Epidermal melanocyte (primary cell): ENCODE results near the gene EMP1.

Experiments
- DNase-seq: peaks from one replicate; pipeline ENCODE4 v3.0.0; 2011; ENCODE audit warnings: low spot score; ENCODE audit not compliant: insufficient read length

The EMP1 gene

GRCh38 chr12:13195785-13196129 lies 769 bp upstream of the EMP1 start:
- DNase-seq = no peak

GRCh38 chr12:13197032-13197431 lies 506 bp downstream of the EMP1 start:
- DNase-seq = no peak

GRCh38 chr12:13197526-13198143 lies 1.1 kb downstream of the EMP1 start:
- no peak for DNase-seq

- DNase-seq = no peak
These were observed 1.7 kb downstream of the EMP1 start for GRCh38 chr12:13198241-13198640.

- no peak for DNase-seq
These were observed 2.4 kb downstream of the EMP1 start for GRCh38 chr12:13198876-13199275.

- DNase-seq = no peak
These were observed 3.1 kb downstream of the EMP1 start for GRCh38 chr12:13199592-13199991.

- DNase-seq = no peak
These were observed 4.3 kb downstream of the EMP1 start for GRCh38 chr12:13200841-13201240.

- DNase-seq = no peak
These were observed 6.8 kb downstream of the EMP1 start for GRCh38 chr12:13203034-13203922.

- no peak for DNase-seq
These were observed 7.9 kb downstream of the EMP1 start for GRCh38 chr12:13204428-13204827.

- peak; percentile 57 for DNase-seq
These were observed 9.5 kb downstream of the EMP1 start for GRCh38 chr12:13205809-13206559.

- no peak for DNase-seq
These were observed 10.0 kb downstream of the EMP1 start for GRCh38 chr12:13206560-13206897.

GRCh38 chr12:13208533-13209435 lies 12.3 kb downstream of the EMP1 start:
- DNase-seq = no peak

GRCh38 chr12:13209436-13210235 lies 13.1 kb downstream of the EMP1 start:
- no peak for DNase-seq

- DNase-seq = no peak
These were observed 14.0 kb downstream of the EMP1 start for GRCh38 chr12:13210236-13211190.

GRCh38 chr12:13211191-13211858 lies 14.8 kb downstream of the EMP1 start:
- DNase-seq = no peak

- no peak for DNase-seq
These were observed 15.5 kb downstream of the EMP1 start for GRCh38 chr12:13211859-13212664.

- no peak for DNase-seq
These were observed 18.5 kb downstream of the EMP1 start for GRCh38 chr12:13215056-13215455.

- no peak for DNase-seq
These were observed 22.1 kb downstream of the EMP1 start for GRCh38 chr12:13218641-13219040.
